Glutamatergic neuron (in vitro differentiated cells): ENCODE data around the gene TMEM252. TPM values are rescaled to one million over a fixed set of nuclear protein-coding genes. Genes with fewer than 3 reads are reported as not detected.

ENCODE experiments used
- DNase-seq: peaks from one replicate; pipeline ENCODE4 v3.0.0; 2022
- H3K27ac Mint-ChIP-seq: one replicate; pipeline ENCODE4 v1.8.0; 2020; ENCODE audit warnings: mild to moderate bottlenecking, mixed read lengths, inconsistent platforms; ENCODE audit not compliant: unreplicated experiment
- H3K27me3 Mint-ChIP-seq: one replicate; pipeline ENCODE4 v1.8.0; 2020; ENCODE audit warnings: mild to moderate bottlenecking, moderate library complexity, mixed read lengths, inconsistent platforms; ENCODE audit not compliant: unreplicated experiment
- H3K36me3 Mint-ChIP-seq: one replicate; pipeline ENCODE4 v1.8.0; 2020; ENCODE audit warnings: mild to moderate bottlenecking, mixed read lengths, inconsistent platforms; ENCODE audit not compliant: unreplicated experiment
- H3K4me1 Mint-ChIP-seq: one replicate; pipeline ENCODE4 v1.8.0; 2020; ENCODE audit warnings: mild to moderate bottlenecking, low read depth, mixed read lengths, inconsistent platforms; ENCODE audit not compliant: unreplicated experiment
- H3K4me3 Mint-ChIP-seq: one replicate; pipeline ENCODE4 v1.8.0; 2020; ENCODE audit warnings: mild to moderate bottlenecking, mixed read lengths, inconsistent platforms; ENCODE audit not compliant: unreplicated experiment
- H3K9me3 Mint-ChIP-seq: one replicate; pipeline ENCODE4 v1.8.0; 2020; ENCODE audit warnings: mild to moderate bottlenecking, moderate library complexity, mixed read lengths, inconsistent platforms; ENCODE audit not compliant: unreplicated experiment
- total RNA-seq: library from RNA; stranded (reverse); fragmentation: NEBNext Ultra II Directional; extraction: Animal tissue kit (Norgen Biotek cat#: 25700); gene quantifications from one replicate; pipeline ENCODE4 v1.2.1, GENCODE V29; 2021; ENCODE audit not compliant: unreplicated experiment
- TF ChIP-seq, protein P1 (sequence below): fragments of 200-600 bp; sonication (generic); IDR thresholded peaks from one replicate; pipeline ENCODE4 v1.5.0; 2021; ENCODE audit not compliant: partially characterized antibody, unreplicated experiment

Gene TMEM252
- total RNA-seq, 1 donor from 2014 or later = not detected

- Mint-ChIP-seq H3K27me3 (no peaks in the 10 kb centered on the region), H3K4me1 (peaks cover 9% of the 10 kb centered on the region)
These were observed 46.6 kb downstream of the TMEM252 start for GRCh38 chr9:68493958-68494577.

GRCh38 chr9:68493541-68493940, 47.1 kb downstream of the TMEM252 start:
- TF ChIP-seq, protein P1, sequence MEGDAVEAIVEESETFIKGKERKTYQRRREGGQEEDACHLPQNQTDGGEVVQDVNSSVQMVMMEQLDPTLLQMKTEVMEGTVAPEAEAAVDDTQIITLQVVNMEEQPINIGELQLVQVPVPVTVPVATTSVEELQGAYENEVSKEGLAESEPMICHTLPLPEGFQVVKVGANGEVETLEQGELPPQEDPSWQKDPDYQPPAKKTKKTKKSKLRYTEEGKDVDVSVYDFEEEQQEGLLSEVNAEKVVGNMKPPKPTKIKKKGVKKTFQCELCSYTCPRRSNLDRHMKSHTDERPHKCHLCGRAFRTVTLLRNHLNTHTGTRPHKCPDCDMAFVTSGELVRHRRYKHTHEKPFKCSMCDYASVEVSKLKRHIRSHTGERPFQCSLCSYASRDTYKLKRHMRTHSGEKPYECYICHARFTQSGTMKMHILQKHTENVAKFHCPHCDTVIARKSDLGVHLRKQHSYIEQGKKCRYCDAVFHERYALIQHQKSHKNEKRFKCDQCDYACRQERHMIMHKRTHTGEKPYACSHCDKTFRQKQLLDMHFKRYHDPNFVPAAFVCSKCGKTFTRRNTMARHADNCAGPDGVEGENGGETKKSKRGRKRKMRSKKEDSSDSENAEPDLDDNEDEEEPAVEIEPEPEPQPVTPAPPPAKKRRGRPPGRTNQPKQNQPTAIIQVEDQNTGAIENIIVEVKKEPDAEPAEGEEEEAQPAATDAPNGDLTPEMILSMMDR = no peak
- Mint-ChIP-seq H3K27ac (no peak overlapping the region), H3K4me3 (no peak overlapping the region), H3K27me3 (no peaks in the 10 kb centered on the region), H3K4me1 (peaks cover 9% of the 10 kb centered on the region), H3K9me3 (no peaks in the 10 kb centered on the region), H3K36me3 (no peaks in the 10 kb centered on the region)
- no peak for DNase-seq

More at GRCh38 chr9:68493958-68494577, 46.6 kb downstream of the TMEM252 start:
- Mint-ChIP-seq H3K4me3 (no peak overlapping the region), H3K36me3 (no peaks in the 10 kb centered on the region), H3K9me3 (no peaks in the 10 kb centered on the region), H3K27ac (no peak overlapping the region)
- no peak for DNase-seq
- TF ChIP-seq, protein P1 = no peak

GRCh38 chr9:68492806-68493205, 47.9 kb downstream of the TMEM252 start:
- H3K9me3 Mint-ChIP-seq = no peaks in the 10 kb centered on the region
- TF ChIP-seq, protein P1 = no peak
- H3K4me3 Mint-ChIP-seq = no peak overlapping the region
- DNase-seq = no peak
- no peak overlapping the region for H3K27ac Mint-ChIP-seq
- no peaks in the 10 kb centered on the region for H3K27me3 Mint-ChIP-seq
- H3K36me3 Mint-ChIP-seq = no peaks in the 10 kb centered on the region
- H3K4me1 Mint-ChIP-seq = peaks cover 9% of the 10 kb centered on the region

- Mint-ChIP-seq H3K27ac (no peak overlapping the region), H3K36me3 (peaks cover 11% of the 10 kb centered on the region), H3K4me3 (no peak overlapping the region), H3K4me1 (peaks cover 9% of the 10 kb centered on the region), H3K27me3 (no peaks in the 10 kb centered on the region), H3K9me3 (no peaks in the 10 kb centered on the region)
- no peak for DNase-seq
- TF ChIP-seq, protein P1 = no peak
These were observed 51.0 kb downstream of the TMEM252 start for GRCh38 chr9:68489646-68490045.

- Mint-ChIP-seq H3K4me3 (no peak overlapping the region), H3K9me3 (peaks cover 2% of the 10 kb centered on the region), H3K4me1 (peaks cover 6% of the 10 kb centered on the region), H3K27me3 (peaks cover 3% of the 10 kb centered on the region), H3K27ac (no peak overlapping the region), H3K36me3 (peaks cover 11% of the 10 kb centered on the region)
- TF ChIP-seq, protein P1 = no peak
- no peak for DNase-seq
These were observed 52.6 kb downstream of the TMEM252 start for GRCh38 chr9:68488126-68488525.
